Left ventricle myocardium inferior (tissue), 1 donor: Measurements from ENCODE around the gene PRTG. TPM values are rescaled to one million over a fixed set of nuclear protein-coding genes. Genes with fewer than 3 reads are reported as not detected.

Experiments
- DNase-seq: peaks from one replicate; pipeline ENCODE4 v3.0.0-alpha.2; 2020
- H3K27ac ChIP-seq: fragments of 200-600 bp; replicated peaks from 2 replicates; pipeline ENCODE4 v1.8.0; 2021
- H3K27me3 ChIP-seq: fragments of 200-600 bp; 2 replicates; pipeline ENCODE4 v1.8.0; 2021; ENCODE audit warnings: low read depth
- H3K36me3 ChIP-seq: fragments of 200-600 bp; 2 replicates; pipeline ENCODE4 v1.8.0; 2021
- H3K4me1 ChIP-seq: fragments of 200-600 bp; 2 replicates; pipeline ENCODE4 v1.8.0; 2021
- H3K4me3 ChIP-seq: fragments of 200-600 bp; 2 replicates; pipeline ENCODE4 v1.8.0; 2021; ENCODE audit warnings: mild to moderate bottlenecking, moderate library complexity
- H3K9me3 ChIP-seq: fragments of 200-600 bp; replicated peaks from 2 replicates; pipeline ENCODE4 v1.8.0; 2021
- CTCF ChIP-seq: fragments of 200-600 bp; IDR thresholded peaks from 2 replicates; pipeline ENCODE4 v1.8.0; 2021; ENCODE audit warnings: antibody characterized with exemption, mild to moderate bottlenecking, borderline replicate concordance
- intact Hi-C: fragments of 100-400 bp; cut with micrococcal nuclease; formaldehyde crosslinking; loops from one replicate; pipeline ENCODE4 v1.11.0; 2022
- total RNA-seq: library from RNA; stranded (reverse); fragmentation: NEBNext Ultra II Directional; extraction: Animal tissue kit (Norgen Biotek cat#: 25700); gene quantifications from one replicate; pipeline ENCODE4 v1.2.1, GENCODE V29; 2021
- donor health status: DM: no; HTN: yes; CAD: no; lungs with severe emphysema.

PRTG gene
- total RNA-seq, 1 donor from 2014 or later = 0.69 TPM

GRCh38 chr15:55741833-55742497, 987 bp downstream of the PRTG start:
- H3K27me3 ChIP-seq = peaks cover 47% of the 10 kb centered on the region
- H3K4me3 ChIP-seq = peak overlapping the region; percentile 74
- peak overlapping the region; percentile 84 for H3K27ac ChIP-seq
- H3K9me3 ChIP-seq = no peaks in the 10 kb centered on the region
- no peak for DNase-seq
- H3K4me1 ChIP-seq = peaks cover 23% of the 10 kb centered on the region
- intact Hi-C loops = no loop called here
- no peak for TF ChIP-seq CTCF
- no peaks in the 10 kb centered on the region for H3K36me3 ChIP-seq

GRCh38 chr15:55740981-55741832, 1.7 kb downstream of the PRTG start:
- DNase-seq = no peak
- no peaks in the 10 kb centered on the region for H3K9me3 ChIP-seq
- intact Hi-C loops = no loop called here
- H3K4me3 ChIP-seq = peak overlapping the region; percentile 74
- peak overlapping the region; percentile 84 for H3K27ac ChIP-seq
- H3K4me1 ChIP-seq = peaks cover 23% of the 10 kb centered on the region
- H3K36me3 ChIP-seq = no peaks in the 10 kb centered on the region
- H3K27me3 ChIP-seq = peaks cover 47% of the 10 kb centered on the region
- TF ChIP-seq CTCF = no peak

GRCh38 chr15:55740359-55740878, 2.5 kb downstream of the PRTG start:
- H3K9me3 ChIP-seq = no peaks in the 10 kb centered on the region
- no peak for DNase-seq
- no peak for TF ChIP-seq CTCF
- no peaks in the 10 kb centered on the region for H3K36me3 ChIP-seq
- H3K27ac ChIP-seq = peak overlapping the region; percentile 84
- intact Hi-C loops = no loop called here
- H3K27me3 ChIP-seq = peaks cover 47% of the 10 kb centered on the region
- peaks cover 23% of the 10 kb centered on the region for H3K4me1 ChIP-seq
- H3K4me3 ChIP-seq = peak overlapping the region; percentile 74

- intact Hi-C loops = no loop called here
- Histone ChIP-seq H3K36me3 (no peaks in the 10 kb centered on the region), H3K4me3 (no peak overlapping the region), H3K4me1 (peaks cover 23% of the 10 kb centered on the region), H3K9me3 (no peaks in the 10 kb centered on the region), H3K27ac (peak overlapping the region; percentile 20), H3K27me3 (peaks cover 47% of the 10 kb centered on the region)
- no peak for TF ChIP-seq CTCF
- DNase-seq = no peak
These were observed 3.3 kb downstream of the PRTG start for GRCh38 chr15:55739641-55740040.

GRCh38 chr15:55738715-55739114, 4.2 kb downstream of the PRTG start:
- DNase-seq = no peak
- peaks cover 41% of the 10 kb centered on the region for H3K27me3 ChIP-seq
- H3K27ac ChIP-seq = peak overlapping the region; percentile 20
- peaks cover 23% of the 10 kb centered on the region for H3K4me1 ChIP-seq
- intact Hi-C loops = no loop called here
- no peak for TF ChIP-seq CTCF
- H3K36me3 ChIP-seq = no peaks in the 10 kb centered on the region
- H3K9me3 ChIP-seq = no peaks in the 10 kb centered on the region
- no peak overlapping the region for H3K4me3 ChIP-seq
